MM.1S (cell line): ENCODE measurements around the gene ATP2C1.

ENCODE experiments used
- EZH2 ChIP-seq: fragments of 300-600 bp; sonication (generic); optimal IDR thresholded peaks from 2 replicates; pipeline ENCODE3; 2017; ENCODE audit warnings: low read depth, mild to moderate bottlenecking, antibody characterized with exemption, low read length, mixed read lengths
- EZH2phosphoT487 ChIP-seq: fragments of 300-600 bp; sonication (generic); IDR thresholded peaks from 2 replicates; pipeline ENCODE4 v1.6.1; 2018; ENCODE audit warnings: antibody characterized with exemption, low read length
- TF ChIP-seq, protein P1 (sequence below): fragments of 300-600 bp; sonication (generic); IDR thresholded peaks from 2 replicates; pipeline ENCODE4 v1.5.1; 2016; ENCODE audit warnings: antibody characterized with exemption, low read length, mixed read lengths

GRCh38 chr3:130941793-130942192, 47.9 kb downstream of the ATP2C1 start:
- TF ChIP-seq, protein P1, sequence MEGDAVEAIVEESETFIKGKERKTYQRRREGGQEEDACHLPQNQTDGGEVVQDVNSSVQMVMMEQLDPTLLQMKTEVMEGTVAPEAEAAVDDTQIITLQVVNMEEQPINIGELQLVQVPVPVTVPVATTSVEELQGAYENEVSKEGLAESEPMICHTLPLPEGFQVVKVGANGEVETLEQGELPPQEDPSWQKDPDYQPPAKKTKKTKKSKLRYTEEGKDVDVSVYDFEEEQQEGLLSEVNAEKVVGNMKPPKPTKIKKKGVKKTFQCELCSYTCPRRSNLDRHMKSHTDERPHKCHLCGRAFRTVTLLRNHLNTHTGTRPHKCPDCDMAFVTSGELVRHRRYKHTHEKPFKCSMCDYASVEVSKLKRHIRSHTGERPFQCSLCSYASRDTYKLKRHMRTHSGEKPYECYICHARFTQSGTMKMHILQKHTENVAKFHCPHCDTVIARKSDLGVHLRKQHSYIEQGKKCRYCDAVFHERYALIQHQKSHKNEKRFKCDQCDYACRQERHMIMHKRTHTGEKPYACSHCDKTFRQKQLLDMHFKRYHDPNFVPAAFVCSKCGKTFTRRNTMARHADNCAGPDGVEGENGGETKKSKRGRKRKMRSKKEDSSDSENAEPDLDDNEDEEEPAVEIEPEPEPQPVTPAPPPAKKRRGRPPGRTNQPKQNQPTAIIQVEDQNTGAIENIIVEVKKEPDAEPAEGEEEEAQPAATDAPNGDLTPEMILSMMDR = no peak
- TF ChIP-seq EZH2phosphoT487 (no peak), EZH2 (no peak)
